ENCODE results near the gene KAZN.

Gene KAZN

GRCh38 chr1:14585728-14586127 lies 12.8 kb upstream of the KAZN start:
- DNase-seq (ENCODE audit: low read depth in 1 of 2, low spot score in 1 of 2) = no peak

- DNase-seq (ENCODE audit: low read depth in 1 of 2, low spot score in 1 of 2) = no peak
Measured at GRCh38 chr1:14590411-14591180, 7.9 kb upstream of the KAZN start.

GRCh38 chr1:14591600-14591999 lies 6.9 kb upstream of the KAZN start:
- no peak for DNase-seq (ENCODE audit: low read depth in 1 of 2, low spot score in 1 of 2)

- DNase-seq (ENCODE audit: low read depth in 1 of 2, low spot score in 1 of 2) = no peak
Measured at GRCh38 chr1:14592004-14592631, 6.4 kb upstream of the KAZN start.

GRCh38 chr1:14593302-14593701 lies 5.2 kb upstream of the KAZN start:
- DNase-seq (ENCODE audit: low read depth in 1 of 2, low spot score in 1 of 2) = no peak

GRCh38 chr1:14594045-14594444 lies 4.4 kb upstream of the KAZN start:
- no peak for DNase-seq (ENCODE audit: low read depth in 1 of 2, low spot score in 1 of 2)

- no peak for DNase-seq (ENCODE audit: low read depth in 1 of 2, low spot score in 1 of 2)
Measured at GRCh38 chr1:14596591-14596990, 1.9 kb upstream of the KAZN start.

- no peak for DNase-seq (ENCODE audit: low read depth in 1 of 2, low spot score in 1 of 2)
Measured at GRCh38 chr1:14597343-14598006, 1.0 kb upstream of the KAZN start.

- DNase-seq (ENCODE audit: low read depth in 1 of 2, low spot score in 1 of 2) = no peak
Measured at GRCh38 chr1:14598007-14598497, 433 bp upstream of the KAZN start.

GRCh38 chr1:14599183-14599791 lies 802 bp downstream of the KAZN start:
- DNase-seq (ENCODE audit: low read depth in 1 of 2, low spot score in 1 of 2) = no peak

- no peak for DNase-seq (ENCODE audit: low read depth in 1 of 2, low spot score in 1 of 2)
Measured at GRCh38 chr1:14599800-14600199, 1.3 kb downstream of the KAZN start.

GRCh38 chr1:14600405-14601112 lies 2.1 kb downstream of the KAZN start:
- no peak for DNase-seq (ENCODE audit: low read depth in 1 of 2, low spot score in 1 of 2)

GRCh38 chr1:14602136-14602535 lies 3.7 kb downstream of the KAZN start:
- DNase-seq (ENCODE audit: low read depth in 1 of 2, low spot score in 1 of 2) = no peak

GRCh38 chr1:14603645-14604044 lies 5.2 kb downstream of the KAZN start:
- DNase-seq (ENCODE audit: low read depth in 1 of 2, low spot score in 1 of 2) = no peak

GRCh38 chr1:14604414-14604813 lies 5.9 kb downstream of the KAZN start:
- DNase-seq (ENCODE audit: low read depth in 1 of 2, low spot score in 1 of 2) = no peak

GRCh38 chr1:14605945-14606344 lies 7.5 kb downstream of the KAZN start:
- no peak for DNase-seq (ENCODE audit: low read depth in 1 of 2, low spot score in 1 of 2)

GRCh38 chr1:14606632-14607031 lies 8.1 kb downstream of the KAZN start:
- no peak for DNase-seq (ENCODE audit: low read depth in 1 of 2, low spot score in 1 of 2)

- DNase-seq (ENCODE audit: low read depth in 1 of 2, low spot score in 1 of 2) = no peak
Measured at GRCh38 chr1:14607295-14607694, 8.8 kb downstream of the KAZN start.

GRCh38 chr1:14608308-14608707 lies 9.8 kb downstream of the KAZN start:
- no peak for DNase-seq (ENCODE audit: low read depth in 1 of 2, low spot score in 1 of 2)

GRCh38 chr1:14610761-14611160 lies 12.3 kb downstream of the KAZN start:
- no peak for DNase-seq (ENCODE audit: low read depth in 1 of 2, low spot score in 1 of 2)

- no peak for DNase-seq (ENCODE audit: low read depth in 1 of 2, low spot score in 1 of 2)
Measured at GRCh38 chr1:14611792-14612191, 13.3 kb downstream of the KAZN start.
